ENCODE results near the gene TMEM106C.

DNA sequence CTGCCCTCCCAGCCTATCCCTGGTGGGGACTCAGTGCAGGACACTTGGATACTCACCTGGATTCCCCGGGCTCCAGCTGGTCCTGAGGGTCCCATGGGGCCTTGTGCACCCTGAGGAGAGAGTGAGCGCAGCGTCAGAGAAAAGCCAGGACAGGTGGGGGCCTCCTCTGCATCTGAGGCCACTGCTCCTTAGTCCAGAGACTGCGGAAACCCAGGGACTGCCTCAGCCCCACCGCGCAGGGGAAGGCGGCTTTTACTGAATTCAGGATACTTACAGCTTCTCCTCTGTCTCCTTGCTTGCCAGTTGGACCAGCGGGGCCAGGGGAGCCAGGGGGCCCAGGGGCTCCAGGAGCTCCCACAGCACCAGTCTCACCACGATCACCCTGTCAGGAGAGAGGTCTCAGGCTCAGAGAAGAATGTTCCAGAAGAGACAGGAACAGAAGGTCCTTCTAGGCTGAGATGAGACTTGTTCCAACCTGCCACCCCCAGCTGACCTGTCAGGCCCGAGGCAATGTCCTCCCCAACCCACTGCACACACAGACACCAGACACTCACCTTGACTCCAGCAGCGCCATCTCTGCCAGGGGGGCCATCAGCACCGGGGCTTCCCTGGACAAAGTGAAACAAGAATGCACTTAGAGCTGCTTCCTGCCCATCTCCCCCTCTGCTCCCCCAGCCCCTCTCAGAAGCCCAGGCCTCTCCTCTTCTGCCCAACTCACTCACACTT lies 13.8 kb downstream of the TMEM106C start:
- TF ChIP-seq, protein P1, sequence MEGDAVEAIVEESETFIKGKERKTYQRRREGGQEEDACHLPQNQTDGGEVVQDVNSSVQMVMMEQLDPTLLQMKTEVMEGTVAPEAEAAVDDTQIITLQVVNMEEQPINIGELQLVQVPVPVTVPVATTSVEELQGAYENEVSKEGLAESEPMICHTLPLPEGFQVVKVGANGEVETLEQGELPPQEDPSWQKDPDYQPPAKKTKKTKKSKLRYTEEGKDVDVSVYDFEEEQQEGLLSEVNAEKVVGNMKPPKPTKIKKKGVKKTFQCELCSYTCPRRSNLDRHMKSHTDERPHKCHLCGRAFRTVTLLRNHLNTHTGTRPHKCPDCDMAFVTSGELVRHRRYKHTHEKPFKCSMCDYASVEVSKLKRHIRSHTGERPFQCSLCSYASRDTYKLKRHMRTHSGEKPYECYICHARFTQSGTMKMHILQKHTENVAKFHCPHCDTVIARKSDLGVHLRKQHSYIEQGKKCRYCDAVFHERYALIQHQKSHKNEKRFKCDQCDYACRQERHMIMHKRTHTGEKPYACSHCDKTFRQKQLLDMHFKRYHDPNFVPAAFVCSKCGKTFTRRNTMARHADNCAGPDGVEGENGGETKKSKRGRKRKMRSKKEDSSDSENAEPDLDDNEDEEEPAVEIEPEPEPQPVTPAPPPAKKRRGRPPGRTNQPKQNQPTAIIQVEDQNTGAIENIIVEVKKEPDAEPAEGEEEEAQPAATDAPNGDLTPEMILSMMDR (CRISPR knock-in tag; IDR thresholded peaks at IDR 0.05): no peak
- no peak for TF ChIP-seq RCOR2 (CRISPR knock-in tag; IDR thresholded peaks at IDR 0.05)
- TF ChIP-seq CEBPB (IDR thresholded peaks at IDR 0.05; ENCODE audit: borderline replicate concordance, low read depth, low read length): no peak
- no peak for TF ChIP-seq ZSCAN20 (CRISPR knock-in tag; IDR thresholded peaks at IDR 0.05; ENCODE audit: borderline replicate concordance)
- TF ChIP-seq RAD21 (CRISPR knock-in tag; IDR thresholded peaks at IDR 0.05): no peak
- no peak for TF ChIP-seq ZBTB8A (CRISPR knock-in tag; IDR thresholded peaks at IDR 0.05; ENCODE audit: borderline replicate concordance, low read depth)
- no peak for TF ChIP-seq BHLHE40 (IDR thresholded peaks at IDR 0.05; ENCODE audit: low read length)
- TF ChIP-seq, protein P2, sequence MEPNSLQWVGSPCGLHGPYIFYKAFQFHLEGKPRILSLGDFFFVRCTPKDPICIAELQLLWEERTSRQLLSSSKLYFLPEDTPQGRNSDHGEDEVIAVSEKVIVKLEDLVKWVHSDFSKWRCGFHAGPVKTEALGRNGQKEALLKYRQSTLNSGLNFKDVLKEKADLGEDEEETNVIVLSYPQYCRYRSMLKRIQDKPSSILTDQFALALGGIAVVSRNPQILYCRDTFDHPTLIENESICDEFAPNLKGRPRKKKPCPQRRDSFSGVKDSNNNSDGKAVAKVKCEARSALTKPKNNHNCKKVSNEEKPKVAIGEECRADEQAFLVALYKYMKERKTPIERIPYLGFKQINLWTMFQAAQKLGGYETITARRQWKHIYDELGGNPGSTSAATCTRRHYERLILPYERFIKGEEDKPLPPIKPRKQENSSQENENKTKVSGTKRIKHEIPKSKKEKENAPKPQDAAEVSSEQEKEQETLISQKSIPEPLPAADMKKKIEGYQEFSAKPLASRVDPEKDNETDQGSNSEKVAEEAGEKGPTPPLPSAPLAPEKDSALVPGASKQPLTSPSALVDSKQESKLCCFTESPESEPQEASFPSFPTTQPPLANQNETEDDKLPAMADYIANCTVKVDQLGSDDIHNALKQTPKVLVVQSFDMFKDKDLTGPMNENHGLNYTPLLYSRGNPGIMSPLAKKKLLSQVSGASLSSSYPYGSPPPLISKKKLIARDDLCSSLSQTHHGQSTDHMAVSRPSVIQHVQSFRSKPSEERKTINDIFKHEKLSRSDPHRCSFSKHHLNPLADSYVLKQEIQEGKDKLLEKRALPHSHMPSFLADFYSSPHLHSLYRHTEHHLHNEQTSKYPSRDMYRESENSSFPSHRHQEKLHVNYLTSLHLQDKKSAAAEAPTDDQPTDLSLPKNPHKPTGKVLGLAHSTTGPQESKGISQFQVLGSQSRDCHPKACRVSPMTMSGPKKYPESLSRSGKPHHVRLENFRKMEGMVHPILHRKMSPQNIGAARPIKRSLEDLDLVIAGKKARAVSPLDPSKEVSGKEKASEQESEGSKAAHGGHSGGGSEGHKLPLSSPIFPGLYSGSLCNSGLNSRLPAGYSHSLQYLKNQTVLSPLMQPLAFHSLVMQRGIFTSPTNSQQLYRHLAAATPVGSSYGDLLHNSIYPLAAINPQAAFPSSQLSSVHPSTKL (CRISPR knock-in tag; IDR thresholded peaks at IDR 0.05): no peak
- TF ChIP-seq MAX (IDR thresholded peaks at IDR 0.05): no peak

Measured in HepG2 (cell line).